Endothelial cell (in vitro differentiated cells): ENCODE results near the gene MYO7B. TPM values are rescaled to one million over a fixed set of nuclear protein-coding genes. Genes with fewer than 3 reads are reported as not detected.
"Not testable (repeated sequence)": the region's sequence is repeated elsewhere in the genome, so short reads cannot be mapped to it uniquely, and the experiment has no call there.

Source experiments
- DNase-seq: peaks from one replicate; pipeline ENCODE4 v3.0.0; 2021; ENCODE audit warnings: low spot score
- H3K27ac Mint-ChIP-seq: one replicate; pipeline ENCODE4 v1.8.0; 2021; ENCODE audit warnings: mixed read lengths, inconsistent platforms; ENCODE audit not compliant: unreplicated experiment
- H3K27me3 Mint-ChIP-seq: one replicate; pipeline ENCODE4 v1.8.0; 2021; ENCODE audit warnings: mild to moderate bottlenecking, moderate library complexity, mixed read lengths, inconsistent platforms; ENCODE audit not compliant: unreplicated experiment
- H3K36me3 Mint-ChIP-seq: one replicate; pipeline ENCODE4 v1.8.0; 2021; ENCODE audit warnings: mild to moderate bottlenecking, low read depth, mixed read lengths, inconsistent platforms; ENCODE audit not compliant: unreplicated experiment
- H3K4me1 Mint-ChIP-seq: one replicate; pipeline ENCODE4 v1.8.0; 2021; ENCODE audit warnings: mild to moderate bottlenecking, mixed read lengths, inconsistent platforms; ENCODE audit not compliant: unreplicated experiment
- H3K4me3 Mint-ChIP-seq: one replicate; pipeline ENCODE4 v1.8.0; 2021; ENCODE audit warnings: mild to moderate bottlenecking, mixed read lengths, inconsistent platforms; ENCODE audit not compliant: unreplicated experiment
- H3K9me3 Mint-ChIP-seq: one replicate; pipeline ENCODE4 v1.8.0; 2021; ENCODE audit warnings: mixed read lengths, inconsistent platforms; ENCODE audit not compliant: unreplicated experiment
- CTCF ChIP-seq: fragments of 200-600 bp; sonication (generic); IDR thresholded peaks from one replicate; pipeline ENCODE4 v1.5.0; 2021; ENCODE audit warnings: antibody characterized with exemption; ENCODE audit not compliant: unreplicated experiment
- total RNA-seq: library from RNA; stranded (reverse); fragmentation: NEBNext Ultra II Directional; extraction: Animal tissue kit (Norgen Biotek cat#: 25700); gene quantifications from one replicate; pipeline ENCODE4 v1.2.1, GENCODE V29; 2021; ENCODE audit not compliant: unreplicated experiment

MYO7B gene
- total RNA-seq, 1 donor from 2014 or later, result 0.90 TPM

- no peak overlapping the region for H3K27ac Mint-ChIP-seq
- TF ChIP-seq CTCF, result no peak
- H3K9me3 Mint-ChIP-seq, result no peaks in the 10 kb centered on the region
- H3K36me3 Mint-ChIP-seq, result no peaks in the 10 kb centered on the region
- no peak for DNase-seq
- no peak overlapping the region for H3K4me3 Mint-ChIP-seq
- peaks cover 6% of the 10 kb centered on the region for H3K27me3 Mint-ChIP-seq
- H3K4me1 Mint-ChIP-seq, result peaks cover 4% of the 10 kb centered on the region
Measured at GRCh38 chr2:127535918-127536317, 435 bp downstream of the MYO7B start.

GRCh38 chr2:127536707-127537541, 1.4 kb downstream of the MYO7B start:
- no peak for DNase-seq
- no peak overlapping the region for H3K4me3 Mint-ChIP-seq
- TF ChIP-seq CTCF, result no peak
- no peaks in the 10 kb centered on the region for H3K36me3 Mint-ChIP-seq
- H3K27me3 Mint-ChIP-seq, result peaks cover 6% of the 10 kb centered on the region
- peaks cover 4% of the 10 kb centered on the region for H3K4me1 Mint-ChIP-seq
- H3K9me3 Mint-ChIP-seq, result no peaks in the 10 kb centered on the region
- peak overlapping the region; percentile 25 for H3K27ac Mint-ChIP-seq

- peaks cover 9% of the 10 kb centered on the region for H3K27me3 Mint-ChIP-seq
Measured at GRCh38 chr2:127537644-127538043, 2.2 kb downstream of the MYO7B start.

GRCh38 chr2:127541809-127542208, 6.3 kb downstream of the MYO7B start:
- TF ChIP-seq CTCF, result no peak
- Mint-ChIP-seq H3K27me3 (peaks cover 4% of the 10 kb centered on the region), H3K36me3 (peaks cover 2% of the 10 kb centered on the region), H3K4me1 (peaks cover 18% of the 10 kb centered on the region), H3K4me3 (no peak overlapping the region), H3K9me3 (no peaks in the 10 kb centered on the region), H3K27ac (no peak overlapping the region)
- no peak for DNase-seq

More at GRCh38 chr2:127537644-127538043, 2.2 kb downstream of the MYO7B start:
- H3K27ac Mint-ChIP-seq, result no peak overlapping the region
- no peak overlapping the region for H3K4me3 Mint-ChIP-seq
- no peaks in the 10 kb centered on the region for H3K36me3 Mint-ChIP-seq
- no peak for TF ChIP-seq CTCF
- DNase-seq, result no peak
- no peaks in the 10 kb centered on the region for H3K9me3 Mint-ChIP-seq
- peaks cover 9% of the 10 kb centered on the region for H3K4me1 Mint-ChIP-seq

DNA sequence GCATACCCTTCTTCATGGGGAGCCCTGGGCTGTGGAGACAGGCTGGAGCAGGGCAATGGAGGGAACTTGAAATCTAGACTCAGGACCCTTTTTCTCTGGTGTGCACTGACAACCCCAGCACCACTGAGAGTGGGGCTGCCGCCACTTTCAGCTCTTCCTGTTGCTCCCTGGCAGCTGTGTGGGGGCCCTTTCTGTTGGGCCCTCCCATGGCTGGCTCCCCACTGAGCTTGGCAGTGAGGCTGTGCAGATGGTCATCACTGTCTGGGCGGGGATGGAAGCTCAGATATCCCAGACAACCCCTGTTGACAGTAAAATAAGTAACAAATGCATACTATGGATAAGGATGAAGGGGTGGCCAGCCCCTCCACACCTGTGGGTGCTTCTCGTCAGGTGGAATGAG, 6.7 kb downstream of the MYO7B start:
- no peak overlapping the region for H3K27ac Mint-ChIP-seq
- peaks cover 22% of the 10 kb centered on the region for H3K4me1 Mint-ChIP-seq
- DNase-seq, result no peak
- peaks cover 4% of the 10 kb centered on the region for H3K27me3 Mint-ChIP-seq
- H3K36me3 Mint-ChIP-seq, result peaks cover 5% of the 10 kb centered on the region
- H3K4me3 Mint-ChIP-seq, result no peak overlapping the region
- no peaks in the 10 kb centered on the region for H3K9me3 Mint-ChIP-seq
- no peak for TF ChIP-seq CTCF

DNA sequence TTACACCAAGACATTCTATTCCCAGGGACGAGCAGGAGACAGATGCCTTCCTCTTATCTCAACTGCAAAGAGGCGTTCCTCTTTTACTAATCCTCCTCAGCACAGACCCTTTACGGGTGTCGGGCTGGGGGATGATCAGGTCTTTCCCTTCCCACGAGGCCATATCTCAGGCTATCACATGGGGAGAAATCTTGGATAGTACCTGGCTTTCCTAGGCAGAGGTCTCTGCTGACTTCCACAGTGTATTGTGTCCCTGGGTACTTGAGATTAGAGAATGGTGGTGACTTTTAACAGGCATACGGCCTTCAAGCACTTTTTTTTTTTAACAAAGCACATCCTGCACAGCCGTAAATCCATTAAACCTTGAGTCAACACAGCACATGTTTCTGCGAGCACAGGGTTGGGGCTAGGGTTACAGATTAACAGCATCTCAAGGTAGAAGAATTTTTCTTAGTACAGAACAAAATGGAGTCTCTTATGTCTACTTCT, 7.6 kb downstream of the MYO7B start:
- not testable (repeated sequence) for H3K9me3 Mint-ChIP-seq

More for the DNA sequence above, 7.6 kb downstream of the MYO7B start:
- not testable (repeated sequence) for H3K27ac Mint-ChIP-seq, H3K36me3 Mint-ChIP-seq, DNase-seq, H3K27me3 Mint-ChIP-seq, H3K4me3 Mint-ChIP-seq
- H3K4me1 Mint-ChIP-seq, result peaks cover 30% of the 10 kb centered on the region
